Measurements from ENCODE around the gene VIPR2.
"Not testable (repeated sequence)": the region's sequence is repeated elsewhere in the genome, so short reads cannot be mapped to it uniquely, and the experiment has no call there.

Gene VIPR2

GRCh38 chr7:159006610-159007130 is 138.0 kb downstream of the VIPR2 start:
- no peaks in the 10 kb centered on the region for H3K36me3 ChIP-seq (ENCODE audit: control insufficient read depth in 4 of 4, insufficient read depth in 4 of 4, low read length in 3 of 4)
- ChIA-PET POLR2A (no interaction called here), CTCF (no interaction called here)
- no peak for DNase-seq
- H3K27ac ChIP-seq (ENCODE audit: insufficient read depth in 1 of 2, low read depth in 1 of 2, low read length in 2 of 2, poor library complexity in 1 of 2, severe bottlenecking in 2 of 2) = no peak overlapping the region
- no peaks in the 10 kb centered on the region for H3K9me3 ChIP-seq (ENCODE audit: control extremely low read depth in 1 of 5, control insufficient read depth in 4 of 5, insufficient read depth in 2 of 5, low read depth in 1 of 5, low read length in 4 of 5)
- no peak overlapping the region for H3K4me3 ChIP-seq (ENCODE audit: control insufficient read depth in 1 of 7, extremely low read depth in 1 of 7, insufficient read depth in 4 of 7, low read depth in 2 of 7, low read length in 6 of 7)
- peaks cover 0 to 2% (median under 1%) of the 10 kb centered on the region in 4 experiments for H3K4me1 ChIP-seq (ENCODE audit: control extremely low read depth in 1 of 4, control insufficient read depth in 4 of 4, insufficient read depth in 4 of 4, low read length in 3 of 4)
- peaks cover 0 to 4% (median 0%) of the 10 kb centered on the region in 5 experiments for H3K27me3 ChIP-seq (replicated peaks in 2 of 5; ENCODE audit: control insufficient read depth in 4 of 5, insufficient read depth in 5 of 5, low read length in 4 of 5)
- 95% methylated on average over 14 of the region's 31 CpGs for WGBS (ENCODE audit: insufficient coverage)

DNA sequence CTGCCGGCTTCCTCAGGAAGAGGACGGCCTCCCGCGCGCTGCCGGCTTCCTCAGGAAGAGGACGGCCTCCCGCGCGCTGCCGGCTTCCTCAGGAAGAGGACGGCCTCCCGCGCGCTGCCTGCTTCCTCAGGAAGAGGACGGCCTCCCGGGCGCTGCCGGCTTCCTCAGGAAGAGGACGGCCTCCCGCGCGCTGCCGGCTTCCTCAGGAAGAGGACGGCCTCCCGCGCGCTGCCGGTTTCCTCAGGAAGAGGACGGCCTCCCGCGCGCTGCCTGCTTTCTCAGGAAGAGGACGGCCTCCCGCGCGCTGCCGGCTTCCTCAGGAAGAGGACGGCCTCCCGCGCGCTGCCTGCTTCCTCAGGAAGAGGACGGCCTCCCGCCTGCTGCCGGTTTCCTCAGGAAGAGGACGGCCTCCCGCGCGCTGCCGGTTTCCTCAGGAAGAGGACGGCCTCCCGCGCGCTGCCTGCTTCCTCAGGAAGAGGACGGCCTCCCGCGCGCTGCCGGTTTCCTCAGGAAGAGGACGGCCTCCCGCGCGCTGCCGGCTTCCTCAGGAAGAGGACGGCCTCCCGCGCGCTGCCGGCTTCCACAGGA is 138.6 kb downstream of the VIPR2 start:
- H3K36me3 ChIP-seq (ENCODE audit: control insufficient read depth in 4 of 4, insufficient read depth in 4 of 4, low read length in 3 of 4); H3K4me1 ChIP-seq (ENCODE audit: control extremely low read depth in 1 of 4, control insufficient read depth in 4 of 4, insufficient read depth in 4 of 4, low read length in 3 of 4); H3K27ac ChIP-seq (ENCODE audit: insufficient read depth in 1 of 2, low read depth in 1 of 2, low read length in 2 of 2, poor library complexity in 1 of 2, severe bottlenecking in 2 of 2); H3K9me3 ChIP-seq (ENCODE audit: control extremely low read depth in 1 of 5, control insufficient read depth in 4 of 5, insufficient read depth in 2 of 5, low read depth in 1 of 5, low read length in 4 of 5); CTCF ChIA-PET; H3K4me3 ChIP-seq (ENCODE audit: control insufficient read depth in 1 of 7, extremely low read depth in 1 of 7, insufficient read depth in 4 of 7, low read depth in 2 of 7, low read length in 6 of 7); DNase-seq; H3K27me3 ChIP-seq (replicated peaks in 2 of 5; ENCODE audit: control insufficient read depth in 4 of 5, insufficient read depth in 5 of 5, low read length in 4 of 5); POLR2A ChIA-PET: not testable (repeated sequence)
- no CpG with 5 or more reads among the region's 69 CpGs for WGBS (ENCODE audit: insufficient coverage)

- POLR2A ChIA-PET = no interaction called here
Observed at GRCh38 chr7:159005618-159006017, 139.0 kb downstream of the VIPR2 start.

GRCh38 chr7:159004411-159004810 is 140.3 kb downstream of the VIPR2 start:
- ChIA-PET CTCF (no interaction called here), POLR2A (no interaction called here)
- no peak overlapping the region for H3K27ac ChIP-seq (ENCODE audit: insufficient read depth in 1 of 2, low read depth in 1 of 2, low read length in 2 of 2, poor library complexity in 1 of 2, severe bottlenecking in 2 of 2)
- no peaks in the 10 kb centered on the region for H3K36me3 ChIP-seq (ENCODE audit: control insufficient read depth in 4 of 4, insufficient read depth in 4 of 4, low read length in 3 of 4)
- no peak overlapping the region for H3K4me3 ChIP-seq (ENCODE audit: control insufficient read depth in 1 of 7, extremely low read depth in 1 of 7, insufficient read depth in 4 of 7, low read depth in 2 of 7, low read length in 6 of 7)
- DNase-seq = no peak
- peaks cover 0 to 5% (median 2%) of the 10 kb centered on the region in 5 experiments for H3K27me3 ChIP-seq (replicated peaks in 2 of 5; ENCODE audit: control insufficient read depth in 4 of 5, insufficient read depth in 5 of 5, low read length in 4 of 5)
- 93% methylated on average over 10 of the region's 10 CpGs for WGBS (ENCODE audit: insufficient coverage)
- peaks cover 0 to 1% (median 0%) of the 10 kb centered on the region in 5 experiments for H3K9me3 ChIP-seq (ENCODE audit: control extremely low read depth in 1 of 5, control insufficient read depth in 4 of 5, insufficient read depth in 2 of 5, low read depth in 1 of 5, low read length in 4 of 5)
- H3K4me1 ChIP-seq (ENCODE audit: control extremely low read depth in 1 of 4, control insufficient read depth in 4 of 4, insufficient read depth in 4 of 4, low read length in 3 of 4) = no peaks in the 10 kb centered on the region

More at GRCh38 chr7:159005618-159006017, 139.0 kb downstream of the VIPR2 start:
- 95% methylated on average over 9 of the region's 18 CpGs for WGBS (ENCODE audit: insufficient coverage)
- no peak for DNase-seq
- Histone ChIP-seq H3K9me3 (ENCODE audit: control extremely low read depth in 1 of 5, control insufficient read depth in 4 of 5, insufficient read depth in 2 of 5, low read depth in 1 of 5, low read length in 4 of 5) (peaks cover 0 to 1% (median 0%) of the 10 kb centered on the region in 5 experiments), H3K27ac (ENCODE audit: insufficient read depth in 1 of 2, low read depth in 1 of 2, low read length in 2 of 2, poor library complexity in 1 of 2, severe bottlenecking in 2 of 2) (no peak overlapping the region), H3K4me1 (ENCODE audit: control extremely low read depth in 1 of 4, control insufficient read depth in 4 of 4, insufficient read depth in 4 of 4, low read length in 3 of 4) (no peaks in the 10 kb centered on the region), H3K4me3 (ENCODE audit: control insufficient read depth in 1 of 7, extremely low read depth in 1 of 7, insufficient read depth in 4 of 7, low read depth in 2 of 7, low read length in 6 of 7) (no peak overlapping the region), H3K36me3 (ENCODE audit: control insufficient read depth in 4 of 4, insufficient read depth in 4 of 4, low read length in 3 of 4) (no peaks in the 10 kb centered on the region), H3K27me3 (replicated peaks in 2 of 5; ENCODE audit: control insufficient read depth in 4 of 5, insufficient read depth in 5 of 5, low read length in 4 of 5) (peaks cover 0 to 4% (median 0%) of the 10 kb centered on the region in 5 experiments)
- CTCF ChIA-PET = no interaction called here

DNA sequence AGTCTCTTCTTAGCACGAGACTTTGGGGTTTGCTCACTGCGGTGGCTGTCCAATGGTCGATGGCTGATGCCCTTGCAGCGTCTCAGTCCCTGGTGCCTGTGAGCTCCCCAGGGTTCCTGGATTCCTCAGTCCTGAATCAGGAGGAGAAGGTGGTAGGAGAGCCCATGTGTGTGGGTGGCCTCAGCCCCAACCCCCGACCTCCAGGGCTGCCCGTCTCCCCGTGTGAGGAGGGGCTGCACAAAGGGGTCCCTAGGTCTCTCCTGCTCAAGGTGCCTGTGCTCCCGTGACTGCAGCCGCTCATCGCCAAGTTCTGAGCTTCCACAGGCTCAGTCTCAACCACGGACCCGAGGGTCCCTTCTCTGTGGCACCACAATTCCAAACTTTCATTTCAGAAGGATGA is 142.9 kb downstream of the VIPR2 start:
- Histone ChIP-seq H3K27ac (ENCODE audit: insufficient read depth in 1 of 2, low read depth in 1 of 2, low read length in 2 of 2, poor library complexity in 1 of 2, severe bottlenecking in 2 of 2) (no peak overlapping the region), H3K9me3 (ENCODE audit: control extremely low read depth in 1 of 5, control insufficient read depth in 4 of 5, insufficient read depth in 2 of 5, low read depth in 1 of 5, low read length in 4 of 5) (peaks cover 0 to 5% (median 0%) of the 10 kb centered on the region in 5 experiments), H3K4me1 (ENCODE audit: control extremely low read depth in 1 of 4, control insufficient read depth in 4 of 4, insufficient read depth in 4 of 4, low read length in 3 of 4) (no peaks in the 10 kb centered on the region), H3K36me3 (ENCODE audit: control insufficient read depth in 4 of 4, insufficient read depth in 4 of 4, low read length in 3 of 4) (no peaks in the 10 kb centered on the region), H3K27me3 (replicated peaks in 2 of 5; ENCODE audit: control insufficient read depth in 4 of 5, insufficient read depth in 5 of 5, low read length in 4 of 5) (peaks cover 0 to 14% (median 5%) of the 10 kb centered on the region in 5 experiments), H3K4me3 (ENCODE audit: control insufficient read depth in 1 of 7, extremely low read depth in 1 of 7, insufficient read depth in 4 of 7, low read depth in 2 of 7, low read length in 6 of 7) (no peak overlapping the region)
- 93% methylated on average over 10 of the region's 12 CpGs for WGBS (ENCODE audit: insufficient coverage)
- ChIA-PET POLR2A (no interaction called here), CTCF (no interaction called here)
- no peak for DNase-seq

DNA sequence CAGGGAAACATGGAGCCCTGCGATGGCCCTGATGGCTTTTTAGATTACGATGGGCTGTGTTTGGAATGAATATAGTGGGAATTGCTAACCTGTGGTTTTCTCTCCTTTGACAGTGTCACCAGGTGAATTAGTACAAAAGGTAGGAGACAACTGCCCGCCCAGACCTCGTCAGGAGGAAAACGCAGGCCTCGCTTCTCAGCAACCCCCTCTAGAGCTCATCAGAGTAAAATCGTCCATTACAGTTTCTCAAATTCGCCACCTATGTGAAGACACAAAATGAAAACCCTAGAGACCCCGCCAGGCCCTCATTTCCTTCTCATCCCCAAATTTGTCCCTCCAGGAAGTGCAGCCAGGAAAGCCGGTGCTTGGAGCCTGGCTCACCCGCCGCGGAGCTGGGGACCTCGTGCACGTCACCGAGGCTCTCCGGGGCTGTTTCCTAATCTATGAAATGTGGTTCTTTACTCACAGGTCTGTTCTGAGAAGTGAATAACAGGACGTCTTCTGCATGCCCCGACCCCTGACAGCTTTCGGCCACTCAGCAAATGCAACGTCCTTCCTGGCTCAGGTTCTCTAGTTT is 143.7 kb downstream of the VIPR2 start:
- WGBS (ENCODE audit: insufficient coverage) = 81% methylated on average over 21 of the region's 21 CpGs
- ChIA-PET CTCF (no interaction called here), POLR2A (no interaction called here)
- no peaks in the 10 kb centered on the region for H3K36me3 ChIP-seq (ENCODE audit: control insufficient read depth in 4 of 4, insufficient read depth in 4 of 4, low read length in 3 of 4)
- H3K9me3 ChIP-seq (ENCODE audit: control extremely low read depth in 1 of 5, control insufficient read depth in 4 of 5, insufficient read depth in 2 of 5, low read depth in 1 of 5, low read length in 4 of 5) = peaks cover 0 to 5% (median 0%) of the 10 kb centered on the region in 5 experiments
- no peak overlapping the region for H3K4me3 ChIP-seq (ENCODE audit: control insufficient read depth in 1 of 7, extremely low read depth in 1 of 7, insufficient read depth in 4 of 7, low read depth in 2 of 7, low read length in 6 of 7)
- no peak overlapping the region for H3K27ac ChIP-seq (ENCODE audit: insufficient read depth in 1 of 2, low read depth in 1 of 2, low read length in 2 of 2, poor library complexity in 1 of 2, severe bottlenecking in 2 of 2)
- H3K27me3 ChIP-seq (replicated peaks in 2 of 5; ENCODE audit: control insufficient read depth in 4 of 5, insufficient read depth in 5 of 5, low read length in 4 of 5) = peaks cover 0 to 22% (median 5%) of the 10 kb centered on the region in 5 experiments
- DNase-seq = no peak
- H3K4me1 ChIP-seq (ENCODE audit: control extremely low read depth in 1 of 4, control insufficient read depth in 4 of 4, insufficient read depth in 4 of 4, low read length in 3 of 4) = no peaks in the 10 kb centered on the region

- CTCF ChIA-PET = no interaction called here
- Histone ChIP-seq H3K9me3 (ENCODE audit: control extremely low read depth in 1 of 5, control insufficient read depth in 4 of 5, insufficient read depth in 2 of 5, low read depth in 1 of 5, low read length in 4 of 5) (peaks cover 0 to 10% (median 3%) of the 10 kb centered on the region in 5 experiments), H3K36me3 (ENCODE audit: control insufficient read depth in 4 of 4, insufficient read depth in 4 of 4, low read length in 3 of 4) (no peaks in the 10 kb centered on the region), H3K27ac (ENCODE audit: insufficient read depth in 1 of 2, low read depth in 1 of 2, low read length in 2 of 2, poor library complexity in 1 of 2, severe bottlenecking in 2 of 2) (no peak overlapping the region), H3K4me3 (ENCODE audit: control insufficient read depth in 1 of 7, extremely low read depth in 1 of 7, insufficient read depth in 4 of 7, low read depth in 2 of 7, low read length in 6 of 7) (no peak overlapping the region), H3K27me3 (replicated peaks in 2 of 5; ENCODE audit: control insufficient read depth in 4 of 5, insufficient read depth in 5 of 5, low read length in 4 of 5) (peaks cover 0 to 31% (median 5%) of the 10 kb centered on the region in 5 experiments), H3K4me1 (ENCODE audit: control extremely low read depth in 1 of 4, control insufficient read depth in 4 of 4, insufficient read depth in 4 of 4, low read length in 3 of 4) (no peaks in the 10 kb centered on the region)
- no peak for DNase-seq
- 96% methylated on average over 13 of the region's 13 CpGs for WGBS (ENCODE audit: insufficient coverage)
- POLR2A ChIA-PET = no interaction called here
Observed at GRCh38 chr7:159000070-159000469, 144.6 kb downstream of the VIPR2 start.
